Stimulated activated CD8-positive, alpha-beta memory T cell treated with anti-CD3 and anti-CD28 coated beads, Interleukin-15, amount 100 ng/mL, for 1 hour (primary cell): ENCODE results near the gene TAF1B.
"Not testable (repeated sequence)": the region's sequence is repeated elsewhere in the genome, so short reads cannot be mapped to it uniquely, and the experiment has no call there.

Experiments
- DNase-seq: peaks from one replicate; pipeline ENCODE4 v3.0.0-alpha.2; 2020; ENCODE audit warnings: low read depth

The TAF1B gene

GRCh38 chr2:9832586-9832985 is 10.7 kb upstream of the TAF1B start:
- no peak for DNase-seq

- DNase-seq, result not testable (repeated sequence)
Measured at GRCh38 chr2:9835068-9835467, 8.2 kb upstream of the TAF1B start.

- no peak for DNase-seq
Measured at GRCh38 chr2:9836074-9836473, 7.2 kb upstream of the TAF1B start.

- DNase-seq, result no peak
Measured at GRCh38 chr2:9836517-9836916, 6.8 kb upstream of the TAF1B start.

- DNase-seq, result no peak
Measured at GRCh38 chr2:9837451-9837850, 5.8 kb upstream of the TAF1B start.

GRCh38 chr2:9838391-9838790 is 4.9 kb upstream of the TAF1B start:
- DNase-seq, result no peak

GRCh38 chr2:9842487-9843228 is 616 bp upstream of the TAF1B start:
- DNase-seq, result no peak

- no peak for DNase-seq
Measured at GRCh38 chr2:9844036-9844483, 786 bp downstream of the TAF1B start.

GRCh38 chr2:9844576-9844975 is 1.3 kb downstream of the TAF1B start:
- DNase-seq, result no peak

- DNase-seq, result no peak
Measured at GRCh38 chr2:9846554-9846953, 3.3 kb downstream of the TAF1B start.

GRCh38 chr2:9847140-9847539 is 3.9 kb downstream of the TAF1B start:
- DNase-seq, result no peak

- no peak for DNase-seq
Measured at GRCh38 chr2:9852881-9853280, 9.6 kb downstream of the TAF1B start.

- DNase-seq, result no peak
Measured at GRCh38 chr2:9857814-9858729, 14.8 kb downstream of the TAF1B start.

GRCh38 chr2:9858730-9859068 is 15.4 kb downstream of the TAF1B start:
- DNase-seq, result no peak

- not testable (repeated sequence) for DNase-seq
Measured at GRCh38 chr2:9860922-9861580, 17.8 kb downstream of the TAF1B start.

GRCh38 chr2:9867881-9868280 is 24.6 kb downstream of the TAF1B start:
- DNase-seq, result no peak

GRCh38 chr2:9873337-9873736 is 30.1 kb downstream of the TAF1B start:
- DNase-seq, result no peak

GRCh38 chr2:9877026-9877425 is 33.8 kb downstream of the TAF1B start:
- DNase-seq, result no peak

- DNase-seq, result no peak
Measured at GRCh38 chr2:9877726-9878125, 34.5 kb downstream of the TAF1B start.

- no peak for DNase-seq
Measured at GRCh38 chr2:9879455-9880194, 36.4 kb downstream of the TAF1B start.

GRCh38 chr2:9883897-9884296 is 40.6 kb downstream of the TAF1B start:
- DNase-seq, result no peak

- DNase-seq, result no peak
Measured at GRCh38 chr2:9884436-9884835, 41.2 kb downstream of the TAF1B start.
